Body of pancreas (tissue), 4 donors: ENCODE data around the gene CNOT10. TPM values are rescaled to one million over a fixed set of nuclear protein-coding genes. Genes with fewer than 3 reads are reported as not detected.

ENCODE experiments used
- ATAC-seq: fragments of 150-250 bp; one replicate; pipeline ENCODE4 v1.9.1; 2016
- DNase-seq, 4 donors: peaks; one replicate each; pipeline ENCODE4 v3.0.0-alpha.2; 2019
- H3K27ac ChIP-seq, 4 donors: fragments of 200-600 bp; sonication (generic); 1 replicate in 3 of 4; 2 replicates in 1 of 4; pipeline versions ENCODE4 v1.5.1 to v1.6.1; 2016 to 2019; ENCODE audit warnings: mild to moderate bottlenecking in 1 of 4, mixed read lengths in 1 of 4, moderate library complexity in 1 of 4
- H3K27me3 ChIP-seq, 2 donors: fragments of 200-600 bp; sonication (generic); one replicate each; pipeline ENCODE4 v1.6.0; 2016; ENCODE audit warnings: mild to moderate bottlenecking in 1 of 2
- H3K36me3 ChIP-seq, 2 donors: fragments of 200-600 bp; sonication (generic); replicated peaks in 1 of 2; 2 replicates each; pipeline ENCODE4 v1.5.1; 2016; ENCODE audit warnings: low read depth in 2 of 2; ENCODE audit not compliant: insufficient read depth in 1 of 2
- H3K4me1 ChIP-seq: fragments of 200-600 bp; sonication (generic); one replicate; pipeline ENCODE4 v1.6.0; 2016
- H3K4me3 ChIP-seq, 2 donors: fragments of 200-600 bp; sonication (generic); 1 replicate in 1 of 2; 2 replicates in 1 of 2; pipeline ENCODE4 v1.5.1; 2016 to 2019
- H3K9me3 ChIP-seq, 3 donors: fragments of 200-600 bp; sonication (generic); 1 replicate in 2 of 3; 2 replicates in 1 of 3; pipeline ENCODE4 v1.5.1; 2016
- POLR2A ChIP-seq, 3 donors: fragments of 450-650 bp; IDR thresholded peaks; one replicate each; pipeline ENCODE4 v1.6.1; 2016; ENCODE audit warnings: antibody characterized with exemption in 3 of 3, mild to moderate bottlenecking in 2 of 3
- WGBS, 2 donors: methylation state at CpG; one replicate each; pipeline ENCODE4 v1.1.5; 2017; 5-methylcytosine and 5-hydroxymethylcytosine counted together
- intact Hi-C: fragments of 100-400 bp; cut with DNase I; formaldehyde crosslinking; loops from one replicate; pipeline ENCODE4 v1.15.1; 2023
- total RNA-seq, 2 donors: library from RNA; depleted of rRNA; stranded (reverse); fragments of >200 nt; gene quantifications; one replicate each; pipeline ENCODE4 v1.1.0, GENCODE V29; 2016
- TF ChIP-seq, protein P1 (sequence below), 7 experiments: fragments of 450-650 bp in 4 of 7; fragments of 200-600 bp in 3 of 7; sonication (generic) in 3 of 7; IDR thresholded peaks; one replicate each; pipeline ENCODE4 v1.5.1; 2016 to 2019; ENCODE audit warnings: antibody characterized with exemption in 7 of 7

CNOT10 gene
- total RNA-seq, 2 donors from 2014 or later: 10.4 to 22.1 TPM

DNA sequence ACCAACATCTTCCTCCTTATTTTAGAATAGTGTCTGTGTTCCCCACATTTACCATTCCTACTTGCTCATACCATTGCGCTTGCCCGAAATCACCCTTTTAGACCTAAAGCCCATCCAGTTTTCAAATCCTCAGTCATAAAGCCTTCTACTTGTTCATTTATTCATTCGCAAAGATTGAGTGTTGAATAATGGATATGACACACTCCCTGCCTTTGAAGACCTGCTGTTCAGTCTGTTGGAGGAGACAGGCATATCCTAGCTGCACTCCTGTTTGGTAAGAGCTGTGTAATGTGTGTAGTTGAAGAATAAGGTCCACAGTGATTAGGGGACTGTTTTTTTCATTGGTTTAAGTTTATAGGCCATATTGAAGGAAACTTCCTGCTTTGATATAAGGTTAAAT lies 1.7 kb downstream of the CNOT10 start:
- Histone ChIP-seq H3K27me3 (no peaks in the 10 kb centered on the region), H3K36me3 (no peaks in the 10 kb centered on the region), H3K27ac (no peak overlapping the region), H3K4me1 (peaks cover 21% of the 10 kb centered on the region), H3K9me3 (no peaks in the 10 kb centered on the region), H3K4me3 (no peak overlapping the region)
- DNase-seq (no peak), ATAC-seq (no peak)
- WGBS, 2 donors: 90 to 96% methylated on average over 3 of the region's 3 CpGs
- TF ChIP-seq, protein P1, sequence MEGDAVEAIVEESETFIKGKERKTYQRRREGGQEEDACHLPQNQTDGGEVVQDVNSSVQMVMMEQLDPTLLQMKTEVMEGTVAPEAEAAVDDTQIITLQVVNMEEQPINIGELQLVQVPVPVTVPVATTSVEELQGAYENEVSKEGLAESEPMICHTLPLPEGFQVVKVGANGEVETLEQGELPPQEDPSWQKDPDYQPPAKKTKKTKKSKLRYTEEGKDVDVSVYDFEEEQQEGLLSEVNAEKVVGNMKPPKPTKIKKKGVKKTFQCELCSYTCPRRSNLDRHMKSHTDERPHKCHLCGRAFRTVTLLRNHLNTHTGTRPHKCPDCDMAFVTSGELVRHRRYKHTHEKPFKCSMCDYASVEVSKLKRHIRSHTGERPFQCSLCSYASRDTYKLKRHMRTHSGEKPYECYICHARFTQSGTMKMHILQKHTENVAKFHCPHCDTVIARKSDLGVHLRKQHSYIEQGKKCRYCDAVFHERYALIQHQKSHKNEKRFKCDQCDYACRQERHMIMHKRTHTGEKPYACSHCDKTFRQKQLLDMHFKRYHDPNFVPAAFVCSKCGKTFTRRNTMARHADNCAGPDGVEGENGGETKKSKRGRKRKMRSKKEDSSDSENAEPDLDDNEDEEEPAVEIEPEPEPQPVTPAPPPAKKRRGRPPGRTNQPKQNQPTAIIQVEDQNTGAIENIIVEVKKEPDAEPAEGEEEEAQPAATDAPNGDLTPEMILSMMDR (IDR thresholded peaks at IDR 0.05): no peak
- TF ChIP-seq POLR2A (IDR thresholded peaks at IDR 0.05): no peak
- intact Hi-C loops: loop anchor here (10.0 kb wide), 1 partner anchor 122 kb away; no protein-coding TSS in a partner anchor

DNA sequence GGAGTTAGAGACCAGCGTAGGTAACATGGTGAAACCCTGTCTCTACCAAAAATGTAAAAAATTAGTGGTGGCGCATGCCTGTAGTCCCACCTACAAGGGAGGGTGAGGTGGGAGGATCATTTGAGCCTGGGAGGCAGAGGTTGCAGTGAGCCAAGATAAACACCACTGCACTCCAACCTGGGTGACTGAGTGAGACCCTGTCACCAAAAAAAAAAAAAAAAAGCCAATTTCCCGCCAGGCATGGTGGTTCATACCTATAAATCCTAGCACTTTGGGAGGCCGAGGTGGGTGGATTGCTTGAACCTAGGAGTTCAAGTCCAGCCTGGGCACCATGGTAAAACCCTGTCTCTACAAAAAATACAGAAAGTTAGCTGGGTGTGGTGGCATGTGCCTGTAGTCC lies 6.9 kb downstream of the CNOT10 start:
- no peaks in the 10 kb centered on the region for H3K36me3 ChIP-seq
- peaks cover 3% of the 10 kb centered on the region for H3K4me1 ChIP-seq
- no peaks in the 10 kb centered on the region for H3K27me3 ChIP-seq
- H3K27ac ChIP-seq: no peak overlapping the region
- DNase-seq: no peak
- H3K4me3 ChIP-seq: no peak overlapping the region
- TF ChIP-seq, protein P1 (IDR thresholded peaks at IDR 0.05): no peak
- no peak for TF ChIP-seq POLR2A (IDR thresholded peaks at IDR 0.05)
- H3K9me3 ChIP-seq: no peaks in the 10 kb centered on the region
- intact Hi-C loops: no loop called here
- 91 to 93% methylated on average over 4 of the region's 4 CpGs for WGBS, 2 donors
- ATAC-seq: no peak

DNA sequence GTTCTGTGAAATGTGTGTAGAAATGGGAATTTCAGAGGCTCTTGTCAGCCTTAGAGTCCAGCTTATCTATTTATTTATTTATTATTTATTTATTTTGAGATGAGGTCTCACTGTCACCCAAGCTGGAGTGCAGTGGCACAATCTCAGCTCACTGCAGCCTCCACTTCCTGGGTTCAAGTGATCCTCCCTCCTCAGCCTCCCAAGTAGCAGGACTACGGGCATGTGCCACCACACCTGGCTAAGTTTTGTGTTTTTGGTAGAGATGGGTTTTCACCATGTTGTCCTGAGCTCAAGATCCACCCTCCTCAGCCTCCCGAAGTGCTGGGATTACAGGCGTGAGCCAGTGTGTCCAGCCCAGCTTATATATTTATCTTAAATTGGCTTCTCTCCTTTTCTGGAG lies 11.5 kb downstream of the CNOT10 start:
- intact Hi-C loops: no loop called here
- no peaks in the 10 kb centered on the region for H3K9me3 ChIP-seq
- no peaks in the 10 kb centered on the region for H3K36me3 ChIP-seq
- H3K4me3 ChIP-seq: no peak overlapping the region
- TF ChIP-seq, protein P1 (IDR thresholded peaks at IDR 0.05): no peak
- no peak for TF ChIP-seq POLR2A (IDR thresholded peaks at IDR 0.05)
- WGBS, 2 donors: 100% methylated on average over 3 of the region's 3 CpGs
- no peaks in the 10 kb centered on the region for H3K27me3 ChIP-seq
- no peak overlapping the region for H3K27ac ChIP-seq
- DNase-seq (no peak), ATAC-seq (no peak)
- peaks cover 3% of the 10 kb centered on the region for H3K4me1 ChIP-seq

DNA sequence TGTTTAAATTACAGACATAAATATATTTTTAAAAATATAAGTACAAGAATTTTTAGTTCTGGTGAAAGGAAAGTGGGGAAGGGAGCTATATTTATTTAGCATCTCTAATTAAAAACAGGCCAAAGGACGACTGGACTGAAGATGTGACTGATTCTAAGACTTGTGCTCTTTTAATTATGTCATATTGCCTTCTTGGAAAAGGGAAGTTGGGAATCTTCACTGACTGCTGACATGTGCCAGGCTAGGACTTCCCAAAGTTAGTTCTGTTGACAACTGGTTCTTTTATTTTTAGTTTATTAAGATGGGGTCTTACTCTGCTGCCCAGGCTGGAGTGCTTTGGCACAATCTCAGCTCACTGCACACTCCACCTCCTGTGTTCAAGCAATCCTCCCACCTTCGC lies 13.5 kb downstream of the CNOT10 start:
- intact Hi-C loops: no loop called here
- H3K4me3 ChIP-seq: no peak overlapping the region
- ATAC-seq (no peak), DNase-seq (no peak)
- no peak overlapping the region for H3K27ac ChIP-seq
- 83 to 86% methylated on average over 2 of the region's 2 CpGs for WGBS, 2 donors
- H3K36me3 ChIP-seq: no peaks in the 10 kb centered on the region
- H3K4me1 ChIP-seq: peaks cover 5% of the 10 kb centered on the region
- H3K9me3 ChIP-seq: no peaks in the 10 kb centered on the region
- H3K27me3 ChIP-seq: no peaks in the 10 kb centered on the region
- TF ChIP-seq POLR2A (IDR thresholded peaks at IDR 0.05): no peak
- TF ChIP-seq, protein P1 (IDR thresholded peaks at IDR 0.05): no peak

DNA sequence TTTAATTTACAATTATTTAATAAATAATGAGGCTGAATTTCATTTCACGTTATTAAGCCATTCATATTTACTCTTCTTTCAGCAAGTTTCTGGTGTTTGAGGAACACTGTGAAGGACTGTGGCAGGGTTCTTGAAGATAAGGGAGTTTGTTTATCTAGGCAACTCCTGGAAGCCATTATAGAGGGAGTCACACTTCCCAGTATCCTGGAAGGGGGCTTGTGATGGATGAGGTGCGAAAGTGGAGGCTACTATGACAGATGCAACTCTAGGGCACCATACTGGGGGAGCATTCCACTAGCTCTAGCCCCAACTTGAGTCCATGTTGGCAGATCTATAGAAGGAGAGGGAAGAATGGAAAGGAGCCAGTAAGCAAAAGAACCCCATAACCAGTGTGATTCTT lies 14.4 kb downstream of the CNOT10 start:
- intact Hi-C loops: no loop called here
- H3K4me1 ChIP-seq: peaks cover 8% of the 10 kb centered on the region
- no peak for DNase-seq
- H3K9me3 ChIP-seq: no peaks in the 10 kb centered on the region
- WGBS, 2 donors: 50 to 63% methylated on average over 2 of the region's 2 CpGs
- H3K27ac ChIP-seq: no peak overlapping the region
- H3K36me3 ChIP-seq: no peaks in the 10 kb centered on the region
- TF ChIP-seq, protein P1 (IDR thresholded peaks at IDR 0.05): no peak
- TF ChIP-seq POLR2A (IDR thresholded peaks at IDR 0.05): no peak
- H3K27me3 ChIP-seq: no peaks in the 10 kb centered on the region
- H3K4me3 ChIP-seq: no peak overlapping the region
- ATAC-seq: no peak
